MM.1S (cell line): ENCODE data around the gene TMEM119.

ENCODE experiments used
- EZH2 ChIP-seq: fragments of 300-600 bp; sonication (generic); optimal IDR thresholded peaks from 2 replicates; pipeline ENCODE3; 2017; ENCODE audit warnings: low read depth, mild to moderate bottlenecking, antibody characterized with exemption, low read length, mixed read lengths
- EZH2phosphoT487 ChIP-seq: fragments of 300-600 bp; sonication (generic); IDR thresholded peaks from 2 replicates; pipeline ENCODE4 v1.6.1; 2018; ENCODE audit warnings: antibody characterized with exemption, low read length
- TF ChIP-seq, protein P1 (sequence below): fragments of 300-600 bp; sonication (generic); IDR thresholded peaks from 2 replicates; pipeline ENCODE4 v1.5.1; 2016; ENCODE audit warnings: antibody characterized with exemption, low read length, mixed read lengths

DNA sequence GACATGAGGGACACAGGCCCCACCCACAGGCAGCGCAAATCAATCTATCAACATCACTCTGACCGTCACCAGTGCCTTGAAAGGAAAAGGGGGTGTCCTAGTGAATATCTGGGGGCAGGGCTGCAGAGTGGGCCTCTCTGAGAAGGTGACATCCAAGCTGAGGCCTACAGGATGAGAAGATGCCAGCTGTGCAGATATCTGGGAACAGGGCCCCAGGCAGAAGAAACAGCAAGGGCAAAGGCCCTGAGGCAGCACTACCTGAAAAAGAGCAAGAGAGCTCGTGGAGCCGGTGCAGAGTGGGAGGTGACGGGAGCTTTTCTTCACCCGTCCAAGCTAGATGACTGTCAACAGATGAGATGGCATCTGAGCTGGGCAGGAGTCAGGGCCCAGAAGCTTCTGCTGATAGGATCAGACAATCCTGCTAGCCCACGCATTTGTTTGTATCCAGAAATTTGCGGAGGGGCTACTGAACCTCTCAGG is 12.5 kb upstream of the TMEM119 start:
- TF ChIP-seq, protein P1, sequence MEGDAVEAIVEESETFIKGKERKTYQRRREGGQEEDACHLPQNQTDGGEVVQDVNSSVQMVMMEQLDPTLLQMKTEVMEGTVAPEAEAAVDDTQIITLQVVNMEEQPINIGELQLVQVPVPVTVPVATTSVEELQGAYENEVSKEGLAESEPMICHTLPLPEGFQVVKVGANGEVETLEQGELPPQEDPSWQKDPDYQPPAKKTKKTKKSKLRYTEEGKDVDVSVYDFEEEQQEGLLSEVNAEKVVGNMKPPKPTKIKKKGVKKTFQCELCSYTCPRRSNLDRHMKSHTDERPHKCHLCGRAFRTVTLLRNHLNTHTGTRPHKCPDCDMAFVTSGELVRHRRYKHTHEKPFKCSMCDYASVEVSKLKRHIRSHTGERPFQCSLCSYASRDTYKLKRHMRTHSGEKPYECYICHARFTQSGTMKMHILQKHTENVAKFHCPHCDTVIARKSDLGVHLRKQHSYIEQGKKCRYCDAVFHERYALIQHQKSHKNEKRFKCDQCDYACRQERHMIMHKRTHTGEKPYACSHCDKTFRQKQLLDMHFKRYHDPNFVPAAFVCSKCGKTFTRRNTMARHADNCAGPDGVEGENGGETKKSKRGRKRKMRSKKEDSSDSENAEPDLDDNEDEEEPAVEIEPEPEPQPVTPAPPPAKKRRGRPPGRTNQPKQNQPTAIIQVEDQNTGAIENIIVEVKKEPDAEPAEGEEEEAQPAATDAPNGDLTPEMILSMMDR = no peak
- no peak for TF ChIP-seq EZH2
- no peak for TF ChIP-seq EZH2phosphoT487
